GM21526 (cell line): ENCODE data around the gene RIOK1.

Source experiments
- ATAC-seq: cut with Tn5 transposase; IDR thresholded peaks from one replicate; pipeline ENCODE4 v1.9.1; 2021; ENCODE audit warnings: moderate library complexity; ENCODE audit not compliant: unreplicated experiment, low FRiP score

The RIOK1 gene

DNA sequence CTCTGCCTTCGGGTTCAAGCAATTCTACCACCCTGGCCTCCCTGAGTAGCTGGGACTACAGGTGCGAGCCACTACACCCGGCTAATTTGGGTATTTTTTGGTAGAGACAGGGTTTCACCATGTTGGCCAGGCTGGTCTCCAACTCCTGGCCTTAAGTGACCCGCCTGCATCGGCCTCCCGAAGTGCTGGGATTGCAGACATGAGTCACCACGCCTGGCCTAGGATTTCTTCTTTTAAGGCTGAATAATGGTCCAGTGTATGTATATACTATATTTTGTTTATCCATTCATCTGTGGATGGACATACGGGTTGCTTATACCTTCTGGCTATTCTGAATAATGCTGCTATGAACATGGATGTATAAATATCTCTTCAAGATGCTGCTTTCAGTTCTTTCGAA, 17.1 kb downstream of the RIOK1 start:
- no peak for ATAC-seq

DNA sequence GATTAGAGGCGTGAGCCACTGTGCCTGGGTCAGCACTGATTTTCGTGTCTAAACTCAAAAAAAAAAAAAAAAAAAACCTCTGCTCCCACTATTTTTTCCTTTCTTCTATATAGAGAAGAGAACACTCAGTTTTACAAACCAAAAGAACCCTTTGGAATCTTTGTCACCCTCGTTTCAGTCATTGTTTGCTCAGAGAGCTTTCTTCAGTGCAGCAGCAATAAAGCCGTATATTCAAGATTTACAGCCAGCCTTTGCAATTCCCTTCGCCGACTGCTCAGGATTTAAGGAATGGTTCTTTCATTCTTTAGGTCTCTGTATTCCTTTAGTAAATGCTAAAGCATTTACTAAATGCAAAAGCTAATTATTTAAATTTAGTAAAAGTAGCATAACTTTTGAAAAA, 20.1 kb downstream of the RIOK1 start:
- ATAC-seq: no peak

GRCh38 chr6:7410851-7411250, 21.2 kb downstream of the RIOK1 start:
- no peak for ATAC-seq

DNA sequence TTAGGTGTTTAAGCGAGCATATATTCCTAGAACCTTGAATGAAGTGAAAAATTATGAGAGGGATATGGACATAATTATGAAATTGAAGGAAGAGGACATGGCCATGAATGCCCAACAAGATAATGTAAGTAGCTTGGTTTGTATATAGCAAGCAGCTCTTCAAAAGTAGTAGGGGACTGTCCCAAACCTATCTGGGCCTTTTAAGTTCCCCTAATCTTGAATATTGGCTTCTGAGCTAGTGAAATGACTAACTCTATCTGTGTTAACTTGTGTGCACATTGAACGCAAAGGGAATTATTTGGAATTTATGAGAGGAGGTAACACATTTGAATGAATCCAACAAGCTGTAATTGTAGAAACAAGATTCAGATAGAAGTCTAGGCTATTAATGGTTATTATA, 21.7 kb downstream of the RIOK1 start:
- ATAC-seq: no peak

GRCh38 chr6:7413151-7413823, 23.7 kb downstream of the RIOK1 start:
- ATAC-seq: no peak

DNA sequence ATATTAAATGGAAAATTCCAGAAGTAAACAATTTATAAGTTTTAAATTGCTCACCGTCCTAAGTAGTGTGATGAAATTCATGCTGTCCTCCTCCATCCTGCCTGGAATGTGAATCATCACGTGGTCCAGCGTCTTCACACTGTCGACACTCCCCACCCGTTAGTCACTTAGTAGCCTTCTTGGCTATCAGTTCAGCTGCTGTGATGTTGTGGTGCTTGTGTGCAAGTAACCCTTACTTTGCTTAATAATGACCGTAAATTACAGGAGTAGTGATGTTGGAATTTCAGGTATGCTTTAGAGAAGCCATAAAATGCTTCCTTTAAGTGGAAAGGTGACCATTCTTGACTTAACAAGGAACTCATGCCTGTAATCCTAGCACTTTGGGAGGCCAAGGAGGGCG, 25.2 kb downstream of the RIOK1 start:
- ATAC-seq: no peak

DNA sequence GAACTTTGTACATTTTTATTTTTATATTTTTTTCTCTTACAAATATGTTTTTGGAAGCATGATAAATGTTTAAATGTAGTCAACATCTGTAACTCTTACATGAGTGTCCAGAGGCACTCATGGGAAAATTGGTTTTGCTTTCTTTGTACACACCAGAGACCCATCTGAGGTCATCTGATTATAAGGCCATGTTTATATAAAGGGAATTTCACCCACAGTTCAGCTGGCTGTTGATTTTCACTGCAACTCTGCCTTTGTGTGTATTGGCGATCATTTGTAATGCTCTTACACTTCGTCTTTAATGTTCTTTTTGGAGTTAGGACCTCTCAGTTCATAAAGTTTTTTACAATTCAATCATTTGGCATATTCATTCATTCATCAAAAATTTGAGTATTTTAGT, 28.1 kb downstream of the RIOK1 start:
- ATAC-seq: no peak

- ATAC-seq: no peak
Measured at GRCh38 chr6:7418238-7418905, 28.8 kb downstream of the RIOK1 start.

DNA sequence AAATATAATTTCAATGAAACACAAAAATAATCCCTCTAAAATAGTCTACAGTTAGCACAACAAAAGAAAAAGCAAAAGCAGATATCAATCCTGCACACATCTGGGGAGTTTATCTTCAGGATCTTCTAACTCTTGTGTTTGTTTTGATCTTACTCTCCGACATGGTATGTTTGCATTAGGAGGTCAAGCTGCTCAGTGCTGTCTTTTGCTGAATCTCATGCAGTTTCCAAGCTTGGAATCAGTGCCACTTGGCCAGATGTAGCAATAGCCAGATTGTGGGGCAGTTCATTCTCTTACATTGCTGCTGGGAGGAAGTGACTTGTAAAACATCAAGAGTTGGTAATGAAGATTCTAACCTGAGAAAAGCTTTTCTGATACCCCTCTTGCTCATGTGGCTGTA, 29.5 kb downstream of the RIOK1 start:
- ATAC-seq: no peak

DNA sequence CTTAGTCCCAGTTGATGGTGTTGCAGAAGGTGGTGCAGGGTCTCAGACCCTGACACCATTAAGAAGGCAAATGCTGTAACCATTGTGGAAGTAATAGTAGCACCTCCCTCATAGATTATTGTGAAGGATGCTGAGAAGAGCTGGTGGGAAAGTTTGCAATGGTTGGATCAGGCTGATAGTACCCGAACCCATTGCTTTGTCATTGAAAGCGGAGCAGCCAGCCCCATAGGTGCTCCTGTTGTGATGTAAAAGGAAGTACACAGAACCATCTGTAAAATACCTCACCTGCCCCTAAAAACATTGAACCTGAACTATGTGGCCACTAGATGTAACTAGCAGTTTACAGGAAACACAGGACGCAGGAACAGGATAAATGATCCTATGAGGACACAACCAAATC, 31.5 kb downstream of the RIOK1 start:
- no peak for ATAC-seq

GRCh38 chr6:7424058-7424457, 34.5 kb downstream of the RIOK1 start:
- no peak for ATAC-seq

DNA sequence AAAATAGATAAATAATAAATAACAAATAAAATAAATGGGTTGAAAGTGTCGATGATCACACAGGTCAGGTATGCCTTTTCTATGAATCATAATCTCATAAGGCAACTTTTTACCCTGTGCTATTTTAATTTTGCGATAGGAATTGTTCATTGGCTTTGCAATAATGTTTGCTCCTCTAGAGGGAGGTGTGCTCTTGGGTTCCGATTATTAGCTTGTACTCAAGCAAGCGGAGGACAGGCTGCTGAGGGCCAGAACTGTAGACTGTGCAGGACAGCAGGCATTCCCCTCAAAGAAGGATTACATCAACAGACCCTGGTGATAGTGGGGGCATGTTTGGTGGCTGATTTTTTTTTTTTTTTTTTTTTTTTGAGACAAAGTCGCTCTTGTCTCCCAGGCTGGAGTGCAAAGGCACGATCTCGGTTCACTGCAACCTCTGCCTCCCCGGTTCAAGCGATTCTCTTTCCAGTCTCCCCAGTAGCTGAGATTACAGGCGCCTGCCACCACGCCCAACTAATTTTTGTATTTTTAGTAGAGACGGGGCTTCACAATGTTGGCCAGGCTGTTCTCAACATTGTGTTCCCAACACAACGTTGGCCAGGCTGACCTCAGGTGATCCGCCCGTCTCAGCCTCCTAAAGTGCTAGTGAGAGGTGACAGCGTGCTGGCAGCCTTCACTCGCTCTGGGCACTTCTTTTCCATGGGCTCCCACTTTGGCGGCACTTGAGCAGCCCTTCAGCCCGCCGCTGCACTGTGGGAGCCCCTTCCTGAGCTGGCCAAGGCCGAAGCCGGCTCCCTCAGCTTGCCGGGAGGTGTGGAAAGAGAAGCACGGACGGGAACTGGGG, 35.6 kb downstream of the RIOK1 start:
- ATAC-seq: no peak

GRCh38 chr6:7425808-7426190, 36.2 kb downstream of the RIOK1 start:
- ATAC-seq: no peak

DNA sequence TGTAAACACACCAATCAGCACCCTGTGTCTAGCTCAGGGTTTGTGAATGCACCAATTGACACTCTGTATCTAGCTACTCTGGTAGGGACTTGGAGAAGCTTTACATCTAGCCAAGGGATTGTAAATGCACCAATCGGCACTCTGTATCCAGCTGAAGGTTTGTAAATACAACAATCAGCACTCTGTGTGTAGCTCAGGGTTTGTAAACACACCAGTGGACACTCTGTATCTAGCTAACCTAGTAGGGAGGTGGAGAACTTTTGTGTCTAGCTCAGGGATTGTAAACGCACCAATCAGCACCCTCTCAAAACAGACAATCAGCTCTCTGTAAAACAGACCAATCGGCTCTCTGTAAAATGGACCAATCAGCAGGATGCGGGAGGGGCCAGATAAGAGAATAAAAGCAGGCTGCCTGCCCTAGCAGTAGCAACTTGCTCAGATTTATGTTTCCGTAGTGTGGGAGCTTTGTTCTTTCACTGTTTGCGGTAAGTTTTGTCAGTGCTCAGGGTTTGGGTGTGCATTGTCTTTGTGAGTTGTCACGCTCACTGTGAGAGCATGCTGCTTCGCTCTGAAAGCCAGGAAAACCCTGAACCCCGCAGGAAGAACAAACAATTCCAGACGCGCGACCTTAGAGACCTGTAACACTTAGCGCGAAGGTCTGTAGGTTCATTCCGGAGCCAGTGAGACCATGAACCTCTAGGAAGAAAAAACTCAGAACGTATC, 37.0 kb downstream of the RIOK1 start:
- no peak for ATAC-seq

- no peak for ATAC-seq
Measured at GRCh38 chr6:7431313-7431673, 41.7 kb downstream of the RIOK1 start.

- ATAC-seq: no peak
Measured at GRCh38 chr6:7431674-7432390, 42.2 kb downstream of the RIOK1 start.

DNA sequence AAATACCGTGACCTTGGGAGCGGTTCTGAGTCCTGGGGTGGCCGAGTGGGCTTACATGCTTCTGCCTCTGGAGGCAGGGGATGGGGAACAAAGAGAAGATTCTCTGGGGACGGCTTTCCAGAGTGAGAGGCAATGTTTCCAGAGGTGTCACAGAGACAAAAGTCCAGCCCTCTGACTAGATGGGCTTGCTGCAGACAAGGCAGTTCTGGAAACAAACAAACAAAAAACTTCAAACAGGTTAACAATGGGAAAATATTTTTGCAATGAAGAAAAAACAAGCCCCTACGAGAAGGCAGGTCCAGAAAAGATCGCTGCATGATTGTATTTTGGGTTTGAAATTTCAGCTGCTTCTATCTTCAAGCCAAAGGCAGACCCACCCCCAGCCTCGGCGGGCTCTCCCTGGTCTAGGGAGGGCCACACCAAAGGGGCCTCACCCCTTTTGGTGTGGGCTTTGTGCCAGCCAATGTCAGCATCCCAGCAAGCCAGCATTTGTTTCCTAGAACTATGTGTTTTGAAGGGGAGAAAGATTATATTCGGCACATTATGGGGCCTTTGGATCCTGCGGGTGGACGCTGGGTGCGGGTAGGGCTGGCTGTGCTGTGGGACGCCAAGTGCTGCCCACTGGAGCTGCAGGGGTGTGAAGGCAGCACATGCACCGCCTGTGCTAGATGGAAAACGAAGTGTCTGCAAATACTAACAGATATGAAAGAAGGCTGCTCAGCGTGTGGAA, 42.9 kb downstream of the RIOK1 start:
- ATAC-seq: no peak

GRCh38 chr6:7433121-7433617, 43.6 kb downstream of the RIOK1 start:
- no peak for ATAC-seq

DNA sequence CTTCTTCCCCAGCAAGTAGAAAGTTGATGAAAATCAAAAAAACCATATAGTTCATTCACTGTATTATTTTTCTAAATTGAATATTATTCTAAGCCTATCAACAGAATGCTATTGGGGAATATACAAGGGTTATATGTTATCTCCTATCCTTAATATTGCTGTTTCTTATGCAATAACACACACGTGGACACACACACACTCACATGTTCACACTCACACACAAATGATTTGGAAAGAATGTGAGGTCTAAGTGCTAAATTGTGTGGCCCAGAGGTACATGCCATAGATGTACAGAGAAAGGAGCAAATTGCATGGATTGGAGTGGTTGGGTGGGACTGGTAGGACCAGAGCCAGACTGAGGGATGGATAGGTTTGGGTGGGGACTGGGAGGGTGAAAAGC, 45.1 kb downstream of the RIOK1 start:
- ATAC-seq: no peak

DNA sequence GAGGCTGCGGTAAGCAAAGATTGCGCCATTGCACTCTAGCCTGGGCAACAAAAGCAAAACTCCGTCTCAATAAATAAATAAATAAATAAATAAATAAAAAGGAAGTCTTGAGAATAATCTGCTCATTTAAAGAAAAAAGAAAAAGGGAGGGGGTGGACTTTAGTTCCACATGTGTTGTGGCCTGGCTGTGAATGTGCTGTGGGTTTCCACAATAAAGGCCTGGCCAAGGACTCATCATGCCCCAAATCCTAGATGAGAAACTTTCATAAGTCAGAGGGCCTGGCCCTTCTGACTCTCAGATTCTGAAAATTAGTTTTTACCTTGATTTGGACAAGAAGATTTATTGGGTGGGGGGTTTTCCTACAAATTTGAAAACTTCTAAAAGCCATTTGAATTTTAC, 48.4 kb downstream of the RIOK1 start:
- ATAC-seq: no peak
